KMS-11 (cell line): Measurements from ENCODE around the gene PDE4D.
A peak's percentile ranks its signal among the peaks of the same experiment; 100 is the strongest.

ENCODE experiments used
- H2AFZ ChIP-seq: fragments of 200-600 bp; sonication (generic); 2 replicates; pipeline ENCODE4 v1.6.1; 2016; ENCODE audit warnings: antibody characterized with exemption, mixed run types, low read depth
- H3K27ac ChIP-seq: fragments of 200-600 bp; sonication (generic); 2 replicates; pipeline ENCODE4 v1.6.1; 2016; ENCODE audit warnings: mild to moderate bottlenecking, mixed run types
- H3K27me3 ChIP-seq: fragments of 200-600 bp; sonication (generic); 2 replicates; pipeline ENCODE4 v1.6.1; 2017; ENCODE audit warnings: mild to moderate bottlenecking, low read depth, mixed run types, moderate library complexity; ENCODE audit not compliant: insufficient read depth
- H3K36me3 ChIP-seq: fragments of 200-600 bp; sonication (generic); 2 replicates; pipeline ENCODE4 v1.6.1; 2017; ENCODE audit warnings: mild to moderate bottlenecking, mixed run types; ENCODE audit not compliant: insufficient read depth
- H3K4me1 ChIP-seq: fragments of 200-600 bp; sonication (generic); 2 replicates; pipeline ENCODE4 v1.6.1; 2016; ENCODE audit warnings: mild to moderate bottlenecking, low read depth, mixed run types; ENCODE audit not compliant: poor library complexity, severe bottlenecking
- H3K4me2 ChIP-seq: fragments of 200-600 bp; sonication (generic); 2 replicates; pipeline ENCODE4 v1.7.0; 2016; ENCODE audit warnings: mild to moderate bottlenecking, mixed run types
- H3K4me3 ChIP-seq: fragments of 200-600 bp; sonication (generic); IDR thresholded peaks from 2 replicates; pipeline ENCODE4 v1.6.1; 2017; ENCODE audit warnings: low read depth, low read length, mixed read lengths; ENCODE audit not compliant: insufficient read depth
- H3K79me2 ChIP-seq: fragments of 200-600 bp; sonication (generic); 2 replicates; pipeline ENCODE4 v1.6.1; 2016; ENCODE audit warnings: low read depth, mixed run types; ENCODE audit not compliant: insufficient read depth
- H3K9ac ChIP-seq: fragments of 200-600 bp; sonication (generic); 2 replicates; pipeline ENCODE4 v1.6.1; 2016; ENCODE audit warnings: mild to moderate bottlenecking, mixed run types
- H4K20me1 ChIP-seq: fragments of 200-600 bp; sonication (generic); 2 replicates; pipeline ENCODE4 v1.6.1; 2016; ENCODE audit warnings: mild to moderate bottlenecking, mixed run types; ENCODE audit not compliant: insufficient read depth
- TF ChIP-seq, protein P1 (sequence below): fragments of 200-600 bp; sonication (generic); conservative IDR thresholded peaks from 2 replicates; pipeline ENCODE4 v1.6.1; 2017; ENCODE audit warnings: low read depth, mild to moderate bottlenecking, antibody characterized with exemption, low read length, moderate library complexity, mixed read lengths

Gene PDE4D

GRCh38 chr5:59177644-59178043 lies 715.9 kb downstream of the PDE4D start:
- peak overlapping the region; percentile 69 for H3K4me2 ChIP-seq

DNA sequence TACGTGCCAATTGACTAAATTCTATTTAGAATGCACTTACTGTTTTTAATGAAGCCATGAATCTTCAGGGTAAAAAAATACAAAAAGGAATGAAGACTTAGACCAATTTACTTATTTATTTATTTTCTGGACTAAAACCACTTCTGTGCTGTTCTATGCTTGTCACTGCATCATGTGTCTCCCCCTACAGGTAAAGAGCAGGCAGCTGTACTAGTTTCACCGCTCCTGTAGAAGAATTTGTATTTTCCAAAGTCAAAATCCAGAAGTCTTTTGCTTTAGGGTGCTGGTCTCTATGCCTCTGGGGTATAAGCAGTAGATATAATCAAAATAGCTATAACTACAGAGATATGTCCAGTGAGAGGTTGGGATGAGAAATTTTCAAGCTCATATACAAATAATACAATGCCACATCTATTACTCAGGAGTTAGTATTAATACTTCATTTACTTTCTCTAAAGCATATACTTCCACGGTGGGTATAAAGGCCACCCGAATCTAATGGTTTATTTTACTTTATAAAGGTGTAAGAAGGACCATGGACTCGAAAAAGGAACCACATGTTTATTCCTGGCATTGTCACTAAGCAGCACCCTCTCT lies 719.2 kb downstream of the PDE4D start:
- Histone ChIP-seq H3K36me3 (no peaks in the 10 kb centered on the region), H2AFZ (no peak overlapping the region), H3K4me3 (no peak overlapping the region), H3K9ac (no peak overlapping the region), H3K27ac (no peak overlapping the region), H3K4me1 (peaks cover 63% of the 10 kb centered on the region), H3K79me2 (no peaks in the 10 kb centered on the region), H4K20me1 (no peaks in the 10 kb centered on the region), H3K27me3 (no peaks in the 10 kb centered on the region), H3K4me2 (0 out of 2 replicates have a peak overlapping the region, but pooled peaks have one; percentile 8)
- TF ChIP-seq, protein P1, sequence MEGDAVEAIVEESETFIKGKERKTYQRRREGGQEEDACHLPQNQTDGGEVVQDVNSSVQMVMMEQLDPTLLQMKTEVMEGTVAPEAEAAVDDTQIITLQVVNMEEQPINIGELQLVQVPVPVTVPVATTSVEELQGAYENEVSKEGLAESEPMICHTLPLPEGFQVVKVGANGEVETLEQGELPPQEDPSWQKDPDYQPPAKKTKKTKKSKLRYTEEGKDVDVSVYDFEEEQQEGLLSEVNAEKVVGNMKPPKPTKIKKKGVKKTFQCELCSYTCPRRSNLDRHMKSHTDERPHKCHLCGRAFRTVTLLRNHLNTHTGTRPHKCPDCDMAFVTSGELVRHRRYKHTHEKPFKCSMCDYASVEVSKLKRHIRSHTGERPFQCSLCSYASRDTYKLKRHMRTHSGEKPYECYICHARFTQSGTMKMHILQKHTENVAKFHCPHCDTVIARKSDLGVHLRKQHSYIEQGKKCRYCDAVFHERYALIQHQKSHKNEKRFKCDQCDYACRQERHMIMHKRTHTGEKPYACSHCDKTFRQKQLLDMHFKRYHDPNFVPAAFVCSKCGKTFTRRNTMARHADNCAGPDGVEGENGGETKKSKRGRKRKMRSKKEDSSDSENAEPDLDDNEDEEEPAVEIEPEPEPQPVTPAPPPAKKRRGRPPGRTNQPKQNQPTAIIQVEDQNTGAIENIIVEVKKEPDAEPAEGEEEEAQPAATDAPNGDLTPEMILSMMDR: peak; percentile 95

More at GRCh38 chr5:59177644-59178043, 715.9 kb downstream of the PDE4D start:
- H3K79me2 ChIP-seq: no peaks in the 10 kb centered on the region
- peak overlapping the region; percentile 74 for H3K27ac ChIP-seq
- H3K27me3 ChIP-seq: no peaks in the 10 kb centered on the region
- TF ChIP-seq, protein P1: no peak
- H3K36me3 ChIP-seq: no peaks in the 10 kb centered on the region
- no peaks in the 10 kb centered on the region for H4K20me1 ChIP-seq
- H3K9ac ChIP-seq: peak overlapping the region; percentile 22; the same call in 1 of the 2 replicates
- peaks cover 82% of the 10 kb centered on the region for H3K4me1 ChIP-seq
- H3K4me3 ChIP-seq: no peak overlapping the region
- H2AFZ ChIP-seq: peak overlapping the region; percentile 31

DNA sequence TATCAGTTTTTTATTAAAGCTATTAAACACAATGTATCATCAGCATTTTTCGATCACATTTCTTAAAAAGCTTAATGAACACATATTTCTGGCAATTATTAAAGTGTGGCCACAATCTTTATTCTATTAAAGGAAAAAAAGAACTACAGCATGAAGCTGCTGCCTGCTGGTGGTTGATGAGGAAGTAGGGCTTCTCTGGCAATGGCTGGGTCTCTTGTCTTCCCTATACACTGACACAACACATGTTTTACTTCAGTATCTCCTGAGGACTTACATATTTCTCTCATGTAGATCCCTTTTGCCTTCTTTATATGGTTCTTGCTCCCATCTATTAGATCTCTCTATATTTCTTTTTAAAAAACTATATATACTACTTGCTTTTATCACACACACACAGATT lies 719.9 kb downstream of the PDE4D start:
- H3K27ac ChIP-seq: no peak overlapping the region
- H3K9ac ChIP-seq: no peak overlapping the region
- no peak overlapping the region for H3K4me3 ChIP-seq
- TF ChIP-seq, protein P1: no peak
- no peaks in the 10 kb centered on the region for H3K27me3 ChIP-seq
- no peaks in the 10 kb centered on the region for H3K79me2 ChIP-seq
- H2AFZ ChIP-seq: no peak overlapping the region
- H3K4me1 ChIP-seq: peaks cover 56% of the 10 kb centered on the region
- no peaks in the 10 kb centered on the region for H3K36me3 ChIP-seq
- no peaks in the 10 kb centered on the region for H4K20me1 ChIP-seq
- peak overlapping the region; percentile 8 for H3K4me2 ChIP-seq

- TF ChIP-seq, protein P1: no peak
- no peak overlapping the region for H2AFZ ChIP-seq
- H3K79me2 ChIP-seq: no peaks in the 10 kb centered on the region
- H3K27ac ChIP-seq: no peak overlapping the region
- H3K4me3 ChIP-seq: no peak overlapping the region
- H3K27me3 ChIP-seq: no peaks in the 10 kb centered on the region
- H3K9ac ChIP-seq: no peak overlapping the region
- no peaks in the 10 kb centered on the region for H4K20me1 ChIP-seq
- H3K4me1 ChIP-seq: peaks cover 31% of the 10 kb centered on the region
- no peaks in the 10 kb centered on the region for H3K36me3 ChIP-seq
- H3K4me2 ChIP-seq: no peak overlapping the region
Observed at GRCh38 chr5:59171131-59171530, 722.4 kb downstream of the PDE4D start.
